K562 (cell line): ENCODE measurements around the gene C19orf47. TPM values are rescaled to one million over a fixed set of nuclear protein-coding genes. Genes with fewer than 3 reads are reported as not detected.

Experiments
- CHD2 ChIP-seq: IDR thresholded peaks from 2 replicates; pipeline ENCODE4 v1.6.1; 2011; ENCODE audit warnings: low read depth, low read length
- DIDO1 ChIP-seq: fragments of 450-650 bp; IDR thresholded peaks from 2 replicates; pipeline ENCODE4 v1.6.1; 2016; ENCODE audit warnings: low read depth, missing biosample characterization, missing genetic modification characterization
- EGR1 ChIP-seq: fragments of 450-650 bp; conservative IDR thresholded peaks from 2 replicates; pipeline ENCODE4 v1.6.1; 2017; ENCODE audit warnings: mild to moderate bottlenecking
- ELF2 ChIP-seq: fragments of 250-450 bp; sonication (Bioruptor Pico); IDR thresholded peaks from 2 replicates; pipeline ENCODE4 v1.5.0; 2021; ENCODE audit warnings: mild to moderate bottlenecking
- LEF1 ChIP-seq: fragments of 450-650 bp; IDR thresholded peaks from 2 replicates; pipeline ENCODE4 v1.6.1; 2016; ENCODE audit warnings: mild to moderate bottlenecking
- MBD2 ChIP-seq: sonication (generic); IDR thresholded peaks from 2 replicates; pipeline ENCODE4 v1.6.1; 2016; ENCODE audit warnings: low read depth, borderline replicate concordance
- NEUROD1 ChIP-seq: fragments of 150-350 bp; IDR thresholded peaks from 2 replicates; pipeline ENCODE4 v1.6.1; 2014; ENCODE audit warnings: borderline replicate concordance, low read length, low read depth; ENCODE audit not compliant: partially characterized antibody
- PPARD ChIP-seq: fragments of 250-450 bp; sonication (Bioruptor Pico); IDR thresholded peaks from 2 replicates; pipeline ENCODE4 v1.8.0; 2022; ENCODE audit warnings: inconsistent platforms, mild to moderate bottlenecking, moderate library complexity
- RBFOX2 ChIP-seq: fragments of 200-400 bp; formaldehyde crosslinking; IDR thresholded peaks from 2 replicates; pipeline ENCODE4 v1.6.1; 2017; ENCODE audit warnings: low read depth, mild to moderate bottlenecking, low read length, moderate library complexity
- TBP ChIP-seq: optimal IDR thresholded peaks from 2 replicates; pipeline ENCODE3; 2011; ENCODE audit warnings: low read depth, low read length, improper control_type of control experiment
- TFAP4 ChIP-seq: sonication (generic); formaldehyde crosslinking; IDR thresholded peaks from 2 replicates; pipeline ENCODE4 v1.8.0; 2022; ENCODE audit warnings: missing genetic modification reagents, mild to moderate bottlenecking, moderate library complexity, borderline replicate concordance
- TRIM28 ChIP-seq: fragments of 450-650 bp; IDR thresholded peaks from 2 replicates; pipeline ENCODE4 v1.6.1; 2017
- ZNF316 ChIP-seq: fragments of 450-650 bp; IDR thresholded peaks from 2 replicates; pipeline ENCODE4 v1.6.1; 2016
- polyA plus RNA-seq, 8 experiments: library from polyadenylated mRNA; depleted of rRNA in 4 of 8; stranded (reverse) in 5 of 8; unstranded in 3 of 8; fragments of >200 nt; fragmentation: Nextera tagmentation in 2 of 8; fragmentation: Illumina TruSeq in 1 of 8; extraction: Ambion mirVana in 2 of 8; extraction: Trizol in 1 of 8; gene quantifications; 2 replicates each; pipeline versions ENCODE4 v1.2.1 to v1.2.3, GENCODE V29; 2011 to 2014; ENCODE audit warnings: inconsistent platforms in 1 of 8, missing spikeins in 1 of 8
- total RNA-seq, 7 experiments: library from RNA; depleted of rRNA in 6 of 7; stranded (reverse); fragments of >200 nt in 6 of 7; fragmentation: Illumina TruSeq in 2 of 7; extraction: Trizol in 2 of 7; gene quantifications; 2 replicates each; pipeline versions ENCODE4 v1.2.1 to v1.2.3, GENCODE V29; 2011 to 2021; ENCODE audit warnings: low replicate concordance in 1 of 7
- TF ChIP-seq, protein P1 (sequence below): fragments of 450-650 bp; IDR thresholded peaks from 2 replicates; pipeline ENCODE4 v1.6.1; 2016
- TF ChIP-seq, protein P2 (sequence below): fragments of 450-650 bp; IDR thresholded peaks from 2 replicates; pipeline ENCODE4 v1.6.1; 2016; ENCODE audit warnings: mild to moderate bottlenecking, moderate library complexity

Gene C19orf47
- total and polyA plus RNA-seq, 9 of the 15 experiments (the other 6 are each of a cell fraction or from before 2014, with no cell fraction given): 0.08 to 26.1 (median 14.7) TPM

- TF ChIP-seq TFAP4 (peak; percentile 93), LEF1 (peak; percentile 72; the same call in 1 of the 2 replicates), CHD2 (peak; percentile 18; the same call in 1 of the 2 replicates), NEUROD1 (peak; percentile 74), EGR1 (peak; percentile 84), DIDO1 (tag) (peak; percentile 82; the same call in 1 of the 2 replicates), ELF2 (CRISPR knock-in tag) (peak; percentile 14; the same call in 1 of the 2 replicates), MBD2 (peak; percentile 57; the same call in 1 of the 2 replicates), PPARD (CRISPR knock-in tag) (no peak), RBFOX2 (peak; percentile 90), TBP (peak; percentile 56), TRIM28 (peak; percentile 35; the same call in 1 of the 2 replicates), ZNF316 (peak; percentile 70)
- TF ChIP-seq, protein P1, sequence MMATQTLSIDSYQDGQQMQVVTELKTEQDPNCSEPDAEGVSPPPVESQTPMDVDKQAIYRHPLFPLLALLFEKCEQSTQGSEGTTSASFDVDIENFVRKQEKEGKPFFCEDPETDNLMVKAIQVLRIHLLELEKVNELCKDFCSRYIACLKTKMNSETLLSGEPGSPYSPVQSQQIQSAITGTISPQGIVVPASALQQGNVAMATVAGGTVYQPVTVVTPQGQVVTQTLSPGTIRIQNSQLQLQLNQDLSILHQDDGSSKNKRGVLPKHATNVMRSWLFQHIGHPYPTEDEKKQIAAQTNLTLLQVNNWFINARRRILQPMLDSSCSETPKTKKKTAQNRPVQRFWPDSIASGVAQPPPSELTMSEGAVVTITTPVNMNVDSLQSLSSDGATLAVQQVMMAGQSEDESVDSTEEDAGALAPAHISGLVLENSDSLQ: peak; percentile 65
- TF ChIP-seq, protein P2, sequence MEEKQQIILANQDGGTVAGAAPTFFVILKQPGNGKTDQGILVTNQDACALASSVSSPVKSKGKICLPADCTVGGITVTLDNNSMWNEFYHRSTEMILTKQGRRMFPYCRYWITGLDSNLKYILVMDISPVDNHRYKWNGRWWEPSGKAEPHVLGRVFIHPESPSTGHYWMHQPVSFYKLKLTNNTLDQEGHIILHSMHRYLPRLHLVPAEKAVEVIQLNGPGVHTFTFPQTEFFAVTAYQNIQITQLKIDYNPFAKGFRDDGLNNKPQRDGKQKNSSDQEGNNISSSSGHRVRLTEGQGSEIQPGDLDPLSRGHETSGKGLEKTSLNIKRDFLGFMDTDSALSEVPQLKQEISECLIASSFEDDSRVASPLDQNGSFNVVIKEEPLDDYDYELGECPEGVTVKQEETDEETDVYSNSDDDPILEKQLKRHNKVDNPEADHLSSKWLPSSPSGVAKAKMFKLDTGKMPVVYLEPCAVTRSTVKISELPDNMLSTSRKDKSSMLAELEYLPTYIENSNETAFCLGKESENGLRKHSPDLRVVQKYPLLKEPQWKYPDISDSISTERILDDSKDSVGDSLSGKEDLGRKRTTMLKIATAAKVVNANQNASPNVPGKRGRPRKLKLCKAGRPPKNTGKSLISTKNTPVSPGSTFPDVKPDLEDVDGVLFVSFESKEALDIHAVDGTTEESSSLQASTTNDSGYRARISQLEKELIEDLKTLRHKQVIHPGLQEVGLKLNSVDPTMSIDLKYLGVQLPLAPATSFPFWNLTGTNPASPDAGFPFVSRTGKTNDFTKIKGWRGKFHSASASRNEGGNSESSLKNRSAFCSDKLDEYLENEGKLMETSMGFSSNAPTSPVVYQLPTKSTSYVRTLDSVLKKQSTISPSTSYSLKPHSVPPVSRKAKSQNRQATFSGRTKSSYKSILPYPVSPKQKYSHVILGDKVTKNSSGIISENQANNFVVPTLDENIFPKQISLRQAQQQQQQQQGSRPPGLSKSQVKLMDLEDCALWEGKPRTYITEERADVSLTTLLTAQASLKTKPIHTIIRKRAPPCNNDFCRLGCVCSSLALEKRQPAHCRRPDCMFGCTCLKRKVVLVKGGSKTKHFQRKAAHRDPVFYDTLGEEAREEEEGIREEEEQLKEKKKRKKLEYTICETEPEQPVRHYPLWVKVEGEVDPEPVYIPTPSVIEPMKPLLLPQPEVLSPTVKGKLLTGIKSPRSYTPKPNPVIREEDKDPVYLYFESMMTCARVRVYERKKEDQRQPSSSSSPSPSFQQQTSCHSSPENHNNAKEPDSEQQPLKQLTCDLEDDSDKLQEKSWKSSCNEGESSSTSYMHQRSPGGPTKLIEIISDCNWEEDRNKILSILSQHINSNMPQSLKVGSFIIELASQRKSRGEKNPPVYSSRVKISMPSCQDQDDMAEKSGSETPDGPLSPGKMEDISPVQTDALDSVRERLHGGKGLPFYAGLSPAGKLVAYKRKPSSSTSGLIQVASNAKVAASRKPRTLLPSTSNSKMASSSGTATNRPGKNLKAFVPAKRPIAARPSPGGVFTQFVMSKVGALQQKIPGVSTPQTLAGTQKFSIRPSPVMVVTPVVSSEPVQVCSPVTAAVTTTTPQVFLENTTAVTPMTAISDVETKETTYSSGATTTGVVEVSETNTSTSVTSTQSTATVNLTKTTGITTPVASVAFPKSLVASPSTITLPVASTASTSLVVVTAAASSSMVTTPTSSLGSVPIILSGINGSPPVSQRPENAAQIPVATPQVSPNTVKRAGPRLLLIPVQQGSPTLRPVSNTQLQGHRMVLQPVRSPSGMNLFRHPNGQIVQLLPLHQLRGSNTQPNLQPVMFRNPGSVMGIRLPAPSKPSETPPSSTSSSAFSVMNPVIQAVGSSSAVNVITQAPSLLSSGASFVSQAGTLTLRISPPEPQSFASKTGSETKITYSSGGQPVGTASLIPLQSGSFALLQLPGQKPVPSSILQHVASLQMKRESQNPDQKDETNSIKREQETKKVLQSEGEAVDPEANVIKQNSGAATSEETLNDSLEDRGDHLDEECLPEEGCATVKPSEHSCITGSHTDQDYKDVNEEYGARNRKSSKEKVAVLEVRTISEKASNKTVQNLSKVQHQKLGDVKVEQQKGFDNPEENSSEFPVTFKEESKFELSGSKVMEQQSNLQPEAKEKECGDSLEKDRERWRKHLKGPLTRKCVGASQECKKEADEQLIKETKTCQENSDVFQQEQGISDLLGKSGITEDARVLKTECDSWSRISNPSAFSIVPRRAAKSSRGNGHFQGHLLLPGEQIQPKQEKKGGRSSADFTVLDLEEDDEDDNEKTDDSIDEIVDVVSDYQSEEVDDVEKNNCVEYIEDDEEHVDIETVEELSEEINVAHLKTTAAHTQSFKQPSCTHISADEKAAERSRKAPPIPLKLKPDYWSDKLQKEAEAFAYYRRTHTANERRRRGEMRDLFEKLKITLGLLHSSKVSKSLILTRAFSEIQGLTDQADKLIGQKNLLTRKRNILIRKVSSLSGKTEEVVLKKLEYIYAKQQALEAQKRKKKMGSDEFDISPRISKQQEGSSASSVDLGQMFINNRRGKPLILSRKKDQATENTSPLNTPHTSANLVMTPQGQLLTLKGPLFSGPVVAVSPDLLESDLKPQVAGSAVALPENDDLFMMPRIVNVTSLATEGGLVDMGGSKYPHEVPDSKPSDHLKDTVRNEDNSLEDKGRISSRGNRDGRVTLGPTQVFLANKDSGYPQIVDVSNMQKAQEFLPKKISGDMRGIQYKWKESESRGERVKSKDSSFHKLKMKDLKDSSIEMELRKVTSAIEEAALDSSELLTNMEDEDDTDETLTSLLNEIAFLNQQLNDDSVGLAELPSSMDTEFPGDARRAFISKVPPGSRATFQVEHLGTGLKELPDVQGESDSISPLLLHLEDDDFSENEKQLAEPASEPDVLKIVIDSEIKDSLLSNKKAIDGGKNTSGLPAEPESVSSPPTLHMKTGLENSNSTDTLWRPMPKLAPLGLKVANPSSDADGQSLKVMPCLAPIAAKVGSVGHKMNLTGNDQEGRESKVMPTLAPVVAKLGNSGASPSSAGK: peak; percentile 60
Observed at GRCh38 chr19:40348125-40348913, at the start of gene C19orf47, which contains the start of gene PLD3 (continued).
